SH-SY5Y (cell line): ENCODE data around the gene GPATCH2L.

ENCODE experiments used
- GATA2 ChIP-seq: IDR thresholded peaks from 2 replicates; pipeline ENCODE4 v1.6.1; 2011; ENCODE audit warnings: mild to moderate bottlenecking, low read depth, low read length
- GATA3 ChIP-seq: IDR thresholded peaks from 2 replicates; pipeline ENCODE4 v1.6.1; 2011; ENCODE audit warnings: low read depth, mild to moderate bottlenecking, low read length, moderate library complexity

- no peak for TF ChIP-seq GATA2
- TF ChIP-seq GATA3: no peak
These were observed 33.1 kb upstream of the GPATCH2L start for GRCh38 chr14:76118594-76118993.
